ENCODE measurements around the gene CHCHD3.

GRCh38 chr7:133040674-133041073 is 41.2 kb downstream of the CHCHD3 start:
- no peak for TF ChIP-seq NFE2L2 (IDR thresholded peaks at IDR 0.05; ENCODE audit: low read depth, low read length)
- no peak for TF ChIP-seq CTCF (conservative IDR thresholded peaks at IDR 0.05; ENCODE audit: low read depth, low read length)
- TF ChIP-seq POLR2A (IDR thresholded peaks at IDR 0.05; ENCODE audit: low read depth, low read length), result no peak
- no peak for TF ChIP-seq ELK1 (IDR thresholded peaks at IDR 0.05; ENCODE audit: borderline replicate concordance, low read depth, low read length)
- no peak for TF ChIP-seq RAD21 (IDR thresholded peaks at IDR 0.05; ENCODE audit: low read length)
- no peak for TF ChIP-seq MAFK (IDR thresholded peaks at IDR 0.05; ENCODE audit: low read depth, low read length)
- no peak for TF ChIP-seq MAZ (IDR thresholded peaks at IDR 0.05; ENCODE audit: borderline replicate concordance, low read depth, low read length)
- no peak for TF ChIP-seq RFX5 (IDR thresholded peaks at IDR 0.05; ENCODE audit: low read depth, low read length)
- no peak for TF ChIP-seq SMC3 (IDR thresholded peaks at IDR 0.05; ENCODE audit: low read depth, low read length)
